VCaP (cell line): ENCODE measurements around the gene DCTN5.

Experiments used
- H3K27ac ChIP-seq: fragments of 450-650 bp; 2 replicates; pipeline ENCODE4 v1.5.1; 2017
- TF ChIP-seq, protein P1 (sequence below): fragments of 450-650 bp; conservative IDR thresholded peaks from 2 replicates; pipeline ENCODE4 v1.5.1; 2017; ENCODE audit warnings: mild to moderate bottlenecking, moderate library complexity

Gene DCTN5

DNA sequence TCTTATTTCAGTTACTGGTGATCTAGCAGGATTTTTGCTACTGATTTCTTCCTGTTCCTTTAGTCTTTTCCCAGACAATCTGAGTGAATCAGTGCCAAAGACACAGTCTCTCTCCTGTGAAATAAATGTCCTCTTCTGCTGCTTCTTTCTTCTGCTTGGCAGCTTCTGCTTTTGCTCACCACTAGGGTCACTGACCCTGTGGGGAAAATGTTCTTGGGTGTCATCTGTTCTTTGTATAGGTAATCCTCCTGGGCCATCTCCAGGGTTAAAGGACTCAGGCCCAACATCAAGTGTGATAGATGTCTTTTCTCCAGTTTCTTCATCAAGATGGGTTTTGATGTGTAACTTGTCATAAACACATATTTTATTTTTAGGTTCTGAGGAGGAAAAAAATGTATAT is 5.3 kb upstream of the DCTN5 start:
- H3K27ac ChIP-seq: no peak overlapping the region
- TF ChIP-seq, protein P1, sequence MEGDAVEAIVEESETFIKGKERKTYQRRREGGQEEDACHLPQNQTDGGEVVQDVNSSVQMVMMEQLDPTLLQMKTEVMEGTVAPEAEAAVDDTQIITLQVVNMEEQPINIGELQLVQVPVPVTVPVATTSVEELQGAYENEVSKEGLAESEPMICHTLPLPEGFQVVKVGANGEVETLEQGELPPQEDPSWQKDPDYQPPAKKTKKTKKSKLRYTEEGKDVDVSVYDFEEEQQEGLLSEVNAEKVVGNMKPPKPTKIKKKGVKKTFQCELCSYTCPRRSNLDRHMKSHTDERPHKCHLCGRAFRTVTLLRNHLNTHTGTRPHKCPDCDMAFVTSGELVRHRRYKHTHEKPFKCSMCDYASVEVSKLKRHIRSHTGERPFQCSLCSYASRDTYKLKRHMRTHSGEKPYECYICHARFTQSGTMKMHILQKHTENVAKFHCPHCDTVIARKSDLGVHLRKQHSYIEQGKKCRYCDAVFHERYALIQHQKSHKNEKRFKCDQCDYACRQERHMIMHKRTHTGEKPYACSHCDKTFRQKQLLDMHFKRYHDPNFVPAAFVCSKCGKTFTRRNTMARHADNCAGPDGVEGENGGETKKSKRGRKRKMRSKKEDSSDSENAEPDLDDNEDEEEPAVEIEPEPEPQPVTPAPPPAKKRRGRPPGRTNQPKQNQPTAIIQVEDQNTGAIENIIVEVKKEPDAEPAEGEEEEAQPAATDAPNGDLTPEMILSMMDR: no peak

DNA sequence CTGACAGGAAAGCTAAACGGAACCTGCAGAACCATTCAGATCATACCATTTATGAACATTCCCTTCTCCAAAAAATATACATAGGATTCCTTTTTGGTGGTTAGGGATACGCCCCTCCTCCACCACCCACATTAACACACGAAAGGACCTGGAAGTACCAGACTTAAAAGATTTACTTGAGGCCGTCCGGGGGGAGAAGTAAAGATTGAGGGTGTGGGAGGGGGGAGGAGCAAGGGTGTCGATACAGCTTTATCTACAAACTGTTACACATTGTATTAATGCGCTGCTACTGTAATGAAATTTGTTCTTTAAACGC is 693 bp upstream of the DCTN5 start:
- TF ChIP-seq, protein P1: no peak
- peak overlapping the region; percentile 81 for H3K27ac ChIP-seq

DNA sequence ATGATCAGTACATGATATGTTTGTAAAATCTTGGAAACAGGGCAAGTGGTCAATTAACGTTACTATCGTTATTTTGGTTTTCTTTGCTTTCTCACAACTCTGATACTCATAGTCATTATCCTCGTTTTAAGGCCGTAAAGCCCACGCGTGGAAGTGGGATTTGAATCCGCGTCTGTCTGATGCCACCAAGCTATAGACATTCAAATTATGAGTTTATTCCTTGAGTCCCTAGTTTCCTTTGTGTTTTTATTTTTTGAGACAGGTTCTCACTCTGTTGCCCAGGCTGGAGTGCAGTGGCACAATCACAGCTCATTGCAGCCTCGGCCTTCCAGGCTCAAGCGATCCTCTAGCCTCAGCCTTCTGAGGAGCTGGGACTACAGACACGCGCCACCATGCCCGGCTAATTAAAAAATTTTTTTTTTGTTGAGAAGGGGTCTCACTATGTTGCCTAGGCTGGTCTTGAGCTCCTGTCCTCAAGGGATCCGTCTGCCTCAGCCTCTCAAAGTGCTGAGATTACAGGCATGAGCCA is 1.0 kb downstream of the DCTN5 start:
- H3K27ac ChIP-seq: peak overlapping the region; percentile 81
- TF ChIP-seq, protein P1: no peak

DNA sequence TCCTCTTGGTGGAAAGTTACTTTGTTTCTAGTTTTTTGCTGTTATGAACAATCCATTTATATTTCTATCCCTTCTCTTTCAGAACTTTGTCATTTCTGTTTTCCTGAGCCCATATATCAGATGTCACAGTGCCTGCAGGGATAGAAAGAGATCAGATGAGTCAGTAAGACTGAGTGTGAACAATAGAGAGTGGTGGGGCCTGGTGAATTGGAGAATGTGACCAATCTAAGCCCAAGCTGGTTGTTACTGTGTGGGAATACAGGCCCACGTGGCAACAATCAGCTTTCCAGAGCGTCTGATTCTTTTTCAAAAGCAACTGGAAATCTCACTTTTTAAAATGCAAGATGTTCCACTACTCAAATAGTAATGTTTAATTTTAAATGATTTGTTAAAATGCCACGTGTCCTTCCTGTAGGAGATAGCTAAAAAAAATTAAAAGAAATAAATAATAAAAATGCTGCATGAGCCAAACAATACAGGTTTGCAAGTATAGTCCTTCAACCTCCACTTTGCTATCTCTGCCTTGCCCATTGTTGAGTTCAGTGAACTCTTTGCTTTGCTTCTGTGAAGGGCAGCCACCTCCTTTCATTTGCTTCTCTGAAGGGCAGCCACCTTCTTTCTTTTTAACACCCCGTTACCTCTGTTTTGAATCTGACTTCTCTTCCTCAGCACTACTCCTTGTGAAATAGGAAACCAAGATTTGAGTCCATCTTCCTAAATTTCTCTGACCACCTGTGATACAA is 9.6 kb downstream of the DCTN5 start:
- TF ChIP-seq, protein P1: no peak
- no peak overlapping the region for H3K27ac ChIP-seq

DNA sequence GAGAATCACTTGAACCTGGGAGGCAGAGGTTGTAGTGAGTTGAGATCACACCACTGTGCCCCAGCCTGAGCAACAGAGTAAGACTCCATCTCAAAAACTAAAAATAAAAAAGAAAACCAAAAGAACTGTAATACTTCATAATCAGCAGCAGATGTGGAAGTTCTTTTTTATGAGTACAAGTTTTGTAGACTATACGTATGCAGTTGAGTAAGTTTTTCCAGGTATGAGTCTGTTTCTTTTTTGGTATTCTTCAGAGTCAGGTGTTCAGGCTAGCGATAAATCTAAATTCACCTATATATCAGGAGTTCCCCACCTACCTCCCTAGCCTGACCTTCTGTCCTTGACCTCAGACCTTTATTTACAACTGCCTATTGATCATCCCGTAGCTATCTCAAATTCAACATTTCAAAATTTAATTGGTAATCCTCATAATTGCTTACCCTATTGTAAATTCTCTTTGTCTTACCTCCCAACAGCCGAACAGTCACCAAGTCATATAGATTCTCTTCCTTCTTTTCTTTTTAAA is 10.7 kb downstream of the DCTN5 start:
- TF ChIP-seq, protein P1: no peak
- no peak overlapping the region for H3K27ac ChIP-seq

DNA sequence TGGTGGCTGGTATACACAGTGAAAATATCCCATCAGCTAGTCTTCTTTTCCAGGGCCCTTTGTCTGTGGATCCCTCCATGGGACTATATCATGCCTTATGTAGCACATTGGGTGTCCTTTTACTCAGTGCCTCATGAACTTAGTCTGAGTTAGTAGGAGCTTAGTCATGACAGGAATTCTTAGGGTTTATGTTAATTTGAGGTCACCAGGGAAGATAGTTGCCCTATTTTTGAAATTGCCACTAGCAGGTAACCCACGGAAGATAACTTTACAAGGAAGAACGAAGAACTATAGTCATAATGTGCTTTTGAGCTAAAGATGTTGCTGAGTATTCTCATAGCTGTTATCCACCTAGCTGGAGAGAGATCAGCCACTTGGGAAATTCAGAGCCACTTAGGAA is 22.7 kb downstream of the DCTN5 start:
- TF ChIP-seq, protein P1: no peak
- H3K27ac ChIP-seq: no peak overlapping the region

DNA sequence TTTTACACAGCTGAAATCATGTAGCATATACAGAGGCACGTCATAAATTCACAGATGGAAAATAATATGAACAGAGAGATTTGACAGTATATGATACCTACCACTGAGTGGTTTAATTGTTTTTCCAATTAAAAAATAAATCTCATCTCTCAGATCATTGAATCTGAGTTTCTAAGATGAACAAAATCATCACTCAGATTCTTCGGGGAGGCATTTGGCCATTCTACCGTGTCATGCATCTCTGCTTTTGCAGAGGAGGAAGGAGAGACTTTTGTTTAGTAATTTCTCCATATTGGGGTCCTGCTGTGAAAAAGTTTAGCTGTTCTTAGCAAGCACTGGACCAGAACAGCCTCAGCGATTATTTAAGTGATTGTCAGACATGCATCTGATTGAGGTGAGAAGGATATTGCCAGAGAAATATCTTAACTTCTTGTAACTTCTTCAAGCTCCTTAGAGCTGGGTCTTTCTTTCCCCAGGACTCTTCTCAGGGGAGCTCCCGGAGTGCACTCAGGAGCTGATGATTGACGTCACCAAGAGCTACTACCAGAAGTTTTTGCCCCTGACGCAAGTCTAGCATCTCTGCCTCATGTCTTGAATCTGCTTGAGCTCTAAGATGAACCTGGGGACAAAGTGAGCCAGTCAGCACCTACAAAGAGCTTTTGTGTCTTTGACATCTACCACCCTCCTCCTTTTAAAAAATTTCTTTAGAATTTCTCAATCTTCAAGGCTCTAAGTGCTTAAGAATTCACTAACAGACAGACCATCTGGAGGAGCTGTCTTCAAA is 25.5 kb downstream of the DCTN5 start:
- no peak overlapping the region for H3K27ac ChIP-seq
- TF ChIP-seq, protein P1: no peak
